ENCODE data around the gene ARAF. TPM values are rescaled to one million over a fixed set of nuclear protein-coding genes. Genes with fewer than 3 reads are reported as not detected.

The ARAF gene
- total RNA-seq, 1 donor from 2014 or later, result 7.3 TPM

DNA sequence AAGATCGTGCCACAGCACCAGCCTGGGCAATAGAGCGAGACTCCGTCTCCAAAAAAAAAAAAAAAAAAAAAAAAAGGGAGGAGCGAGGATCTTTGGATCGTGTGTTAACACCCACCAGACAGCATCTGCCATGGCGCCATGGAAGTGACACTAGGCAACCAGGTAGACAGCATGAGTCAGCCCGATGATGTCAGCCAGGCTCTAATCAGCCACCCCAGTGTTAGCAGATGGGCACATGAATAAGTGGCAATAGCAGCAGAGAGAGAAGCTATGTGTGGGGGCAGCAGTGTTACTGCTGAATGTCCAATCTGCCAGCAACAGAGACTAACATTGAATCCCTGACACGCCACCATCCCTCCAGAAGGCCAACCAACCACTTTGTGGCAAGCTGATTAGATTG is 52.1 kb downstream of the ARAF start:
- peaks cover 0 to 2% (median 0%) of the 10 kb centered on the region in 3 donors for H3K9me3 ChIP-seq (ENCODE audit: control insufficient read depth in 3 of 3, low read length in 3 of 3)
- no peaks in the 10 kb centered on the region for H3K36me3 ChIP-seq (ENCODE audit: control insufficient read depth in 3 of 3, insufficient read depth in 3 of 3, low read length in 3 of 3)
- no peak overlapping the region for H3K9ac ChIP-seq (ENCODE audit: low read depth in 1 of 3, low read length in 3 of 3)
- H3K4me3 ChIP-seq (ENCODE audit: low read length in 3 of 3), result no peak overlapping the region
- no peaks in the 10 kb centered on the region for H3K4me1 ChIP-seq (ENCODE audit: control insufficient read depth in 3 of 3, insufficient read depth in 3 of 3, low read length in 3 of 3)
- no peaks in the 10 kb centered on the region for H3K27me3 ChIP-seq (ENCODE audit: control insufficient read depth in 3 of 3, insufficient read depth in 3 of 3, low read length in 3 of 3)
- no peak overlapping the region for H3K27ac ChIP-seq (ENCODE audit: low read depth, low read length)

- Histone ChIP-seq H3K36me3 (ENCODE audit: control insufficient read depth in 3 of 3, insufficient read depth in 3 of 3, low read length in 3 of 3) (no peaks in the 10 kb centered on the region), H3K9me3 (ENCODE audit: control insufficient read depth in 3 of 3, low read length in 3 of 3) (peaks cover 0 to 2% (median 0%) of the 10 kb centered on the region in 3 donors), H3K27ac (ENCODE audit: low read depth, low read length) (no peak overlapping the region), H3K9ac (ENCODE audit: low read depth in 1 of 3, low read length in 3 of 3) (no peak overlapping the region), H3K4me1 (ENCODE audit: control insufficient read depth in 3 of 3, insufficient read depth in 3 of 3, low read length in 3 of 3) (no peaks in the 10 kb centered on the region), H3K4me3 (ENCODE audit: low read length in 3 of 3) (no peak overlapping the region), H3K27me3 (ENCODE audit: control insufficient read depth in 3 of 3, insufficient read depth in 3 of 3, low read length in 3 of 3) (no peaks in the 10 kb centered on the region)
Measured at GRCh38 chrX:47614618-47615017, 53.6 kb downstream of the ARAF start.

DNA sequence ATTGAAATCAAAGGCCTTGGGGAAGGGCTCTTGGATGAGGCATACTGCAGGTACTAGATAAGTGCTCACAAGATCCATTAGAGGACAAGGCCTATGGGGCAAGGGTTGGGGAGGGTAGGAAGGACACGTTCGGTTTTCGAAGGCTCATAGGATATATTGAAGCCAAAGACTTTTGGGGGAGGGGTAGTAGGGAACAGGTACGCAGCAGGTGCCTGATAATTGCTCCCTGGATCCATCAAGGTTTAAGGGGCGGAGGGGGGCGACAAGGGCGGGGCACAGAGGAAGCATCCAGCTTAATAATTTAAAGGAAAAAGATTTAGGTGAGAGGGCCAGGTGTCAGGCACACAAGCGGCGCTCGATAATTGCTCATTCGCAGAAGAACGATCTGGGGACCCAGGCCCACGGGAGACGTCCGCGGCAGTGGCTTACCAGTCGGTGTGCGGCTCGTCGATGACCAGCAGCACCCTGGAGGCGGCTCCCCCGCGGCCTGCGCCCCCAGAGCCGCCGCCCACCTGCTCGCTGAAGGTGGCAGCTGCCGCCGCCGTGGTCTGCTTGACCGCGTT is 58.0 kb downstream of the ARAF start:
- Histone ChIP-seq H3K9ac (ENCODE audit: low read depth in 1 of 3, low read length in 3 of 3) (no peak overlapping the region), H3K27ac (ENCODE audit: low read depth, low read length) (no peak overlapping the region), H3K4me3 (ENCODE audit: low read length in 3 of 3) (no peak overlapping the region), H3K9me3 (ENCODE audit: control insufficient read depth in 3 of 3, low read length in 3 of 3) (no peaks in the 10 kb centered on the region), H3K27me3 (ENCODE audit: control insufficient read depth in 3 of 3, insufficient read depth in 3 of 3, low read length in 3 of 3) (peaks cover 0 to 30% (median 4%) of the 10 kb centered on the region in 3 donors), H3K4me1 (ENCODE audit: control insufficient read depth in 3 of 3, insufficient read depth in 3 of 3, low read length in 3 of 3) (peaks cover 0 to 2% (median 0%) of the 10 kb centered on the region in 3 donors), H3K36me3 (ENCODE audit: control insufficient read depth in 3 of 3, insufficient read depth in 3 of 3, low read length in 3 of 3) (no peaks in the 10 kb centered on the region)

DNA sequence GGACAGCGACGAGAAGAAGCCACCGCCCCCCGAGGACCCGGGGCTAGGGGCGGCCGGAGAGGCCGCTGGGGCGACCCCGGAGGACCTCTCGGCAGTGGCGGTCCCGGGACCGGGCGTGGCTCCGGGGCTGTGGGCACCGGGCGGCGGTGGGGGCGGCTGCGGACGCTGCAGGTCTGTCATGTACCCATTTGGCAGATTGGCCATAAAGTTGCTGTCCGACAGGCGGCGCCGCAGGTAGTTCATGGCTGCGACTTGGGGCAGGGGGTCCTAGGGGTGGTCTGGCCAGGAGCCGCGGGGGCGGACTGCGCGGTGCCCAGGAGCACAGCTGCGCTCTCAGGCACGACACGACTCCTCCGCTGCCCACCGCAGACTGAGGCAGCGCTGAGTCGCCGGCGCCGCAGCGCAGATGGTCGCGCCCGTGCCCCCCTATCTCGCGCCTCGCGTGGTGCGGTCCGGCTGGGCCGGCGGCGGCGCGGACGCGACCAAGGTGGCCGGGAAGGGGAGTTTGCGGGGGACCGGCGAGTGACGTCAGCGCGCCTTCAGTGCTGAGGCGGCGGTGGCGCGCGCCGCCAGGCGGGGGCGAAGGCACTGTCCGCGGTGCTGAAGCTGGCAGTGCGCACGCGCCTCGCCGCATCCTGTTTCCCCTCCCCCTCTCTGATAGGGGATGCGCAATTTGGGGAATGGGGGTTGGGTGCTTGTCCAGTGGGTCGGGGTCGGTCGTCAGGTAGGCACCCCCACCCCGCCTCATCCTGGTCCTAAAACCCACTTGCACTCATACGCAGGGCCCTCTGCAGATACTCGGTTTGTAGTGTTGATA is 58.7 kb downstream of the ARAF start, which contains the start of gene SYN1:
Gene SYN1 (minus strand): TSS at position 372 of the 817 bp plus-strand sequence. CDS start 129 bp downstream, at position 243.
- no peak within 1 kb of the TSS for H3K9ac ChIP-seq (ENCODE audit: low read depth in 1 of 3, low read length in 3 of 3)

DNA sequence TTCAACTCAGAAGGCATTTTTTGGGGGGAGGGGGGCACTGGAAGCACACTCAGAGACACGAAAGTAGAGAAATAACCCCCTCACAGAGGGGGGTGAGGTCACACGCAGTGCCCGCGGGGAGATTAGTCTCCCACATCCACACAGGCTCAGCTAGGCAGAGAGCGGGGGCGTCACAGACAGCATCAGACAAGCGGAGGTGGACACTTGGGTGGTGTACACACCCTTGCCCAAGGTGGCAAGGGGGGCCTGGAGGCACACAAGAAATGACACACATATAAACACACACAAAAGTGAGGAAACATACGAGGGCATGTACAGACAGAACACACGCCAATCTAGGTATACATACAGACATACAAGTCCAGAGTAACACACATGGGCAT is 59.3 kb downstream of the ARAF start:
- Histone ChIP-seq H3K4me1 (ENCODE audit: control insufficient read depth in 3 of 3, insufficient read depth in 3 of 3, low read length in 3 of 3) (peaks cover 0 to 2% (median 0%) of the 10 kb centered on the region in 3 donors), H3K9me3 (ENCODE audit: control insufficient read depth in 3 of 3, low read length in 3 of 3) (no peaks in the 10 kb centered on the region), H3K27ac (ENCODE audit: low read depth, low read length) (no peak overlapping the region), H3K36me3 (ENCODE audit: control insufficient read depth in 3 of 3, insufficient read depth in 3 of 3, low read length in 3 of 3) (no peaks in the 10 kb centered on the region), H3K9ac (ENCODE audit: low read depth in 1 of 3, low read length in 3 of 3) (no peak overlapping the region), H3K27me3 (ENCODE audit: control insufficient read depth in 3 of 3, insufficient read depth in 3 of 3, low read length in 3 of 3) (peaks cover 0 to 33% (median 6%) of the 10 kb centered on the region in 3 donors), H3K4me3 (ENCODE audit: low read length in 3 of 3) (no peak overlapping the region)

More for the DNA sequence above, 58.7 kb downstream of the ARAF start, which contains the start of gene SYN1:
- peaks cover 0 to 33% (median 6%) of the 10 kb centered on the region in 3 donors for H3K27me3 ChIP-seq (ENCODE audit: control insufficient read depth in 3 of 3, insufficient read depth in 3 of 3, low read length in 3 of 3)
- peaks cover 0 to 2% (median 0%) of the 10 kb centered on the region in 3 donors for H3K4me1 ChIP-seq (ENCODE audit: control insufficient read depth in 3 of 3, insufficient read depth in 3 of 3, low read length in 3 of 3)
- H3K27ac ChIP-seq (ENCODE audit: low read depth, low read length), result no peak within 1 kb of the TSS
- peak within 1 kb of the TSS in 2 of 3 donors; percentile 40 to 60 for H3K4me3 ChIP-seq (ENCODE audit: low read length in 3 of 3)
- H3K36me3 ChIP-seq (ENCODE audit: control insufficient read depth in 3 of 3, insufficient read depth in 3 of 3, low read length in 3 of 3), result no peaks in the 10 kb centered on the region
- no peaks in the 10 kb centered on the region for H3K9me3 ChIP-seq (ENCODE audit: control insufficient read depth in 3 of 3, low read length in 3 of 3)

Small RNAs within 50 kb of the gene (small RNA-seq; reads per million reads assigned to genes)
- not detected for gene MIR4769

Other genes with a start within 250 kb of the ARAF start
- gene ZNF157, start 190.6 kb upstream of the ARAF start, total RNA-seq, result 0.52 TPM
- gene ZNF41, start 78.0 kb upstream of the ARAF start, total RNA-seq, result 6.3 TPM
- gene TIMP1, start 21.2 kb downstream of the ARAF start, total RNA-seq, result 31.8 TPM
- not detected for gene SYN1, start 58.7 kb downstream of the ARAF start, total RNA-seq
- gene CFP, start 68.7 kb downstream of the ARAF start, total RNA-seq, result 3.7 TPM
- 7.3 TPM for gene ELK1, start 89.4 kb downstream of the ARAF start, total RNA-seq
- gene UXT, start 98.0 kb downstream of the ARAF start, total RNA-seq, result 86.6 TPM

Measured in skeletal muscle tissue (tissue), 5 donors.